Activated CD4-positive, alpha-beta T cell treated with anti-CD3 and anti-CD28 coated beads for 24 hours (primary cell): ENCODE results near the gene PRSS56.

Source experiments
- DNase-seq, 2 donors: peaks; one replicate each; pipeline ENCODE4 v3.0.0-alpha.2; 2020; ENCODE audit warnings: low read depth in 2 of 2

Gene PRSS56

GRCh38 chr2:232502511-232502910, 17.7 kb upstream of the PRSS56 start:
- DNase-seq = no peak

- DNase-seq = peak in 1 of 2 donors; percentile 34
Measured at GRCh38 chr2:232502911-232503808, 17.0 kb upstream of the PRSS56 start.

GRCh38 chr2:232503809-232504323, 16.3 kb upstream of the PRSS56 start:
- no peak for DNase-seq

GRCh38 chr2:232504438-232504837, 15.8 kb upstream of the PRSS56 start:
- no peak for DNase-seq

GRCh38 chr2:232505856-232506255, 14.3 kb upstream of the PRSS56 start:
- no peak for DNase-seq

GRCh38 chr2:232506709-232507108, 13.5 kb upstream of the PRSS56 start:
- no peak for DNase-seq

GRCh38 chr2:232508251-232508650, 11.9 kb upstream of the PRSS56 start:
- no peak for DNase-seq

GRCh38 chr2:232511336-232511890, 8.8 kb upstream of the PRSS56 start:
- no peak for DNase-seq

- DNase-seq = no peak
Measured at GRCh38 chr2:232512602-232513001, 7.6 kb upstream of the PRSS56 start.

- no peak for DNase-seq
Measured at GRCh38 chr2:232513353-232513752, 6.8 kb upstream of the PRSS56 start.

GRCh38 chr2:232515639-232516038, 4.5 kb upstream of the PRSS56 start:
- no peak for DNase-seq

GRCh38 chr2:232516551-232516950, 3.6 kb upstream of the PRSS56 start:
- no peak for DNase-seq

GRCh38 chr2:232518844-232519243, 1.3 kb upstream of the PRSS56 start:
- no peak for DNase-seq

- DNase-seq = no peak
Measured at GRCh38 chr2:232520489-232520888, 301 bp downstream of the PRSS56 start.

GRCh38 chr2:232521098-232521497, 910 bp downstream of the PRSS56 start:
- no peak for DNase-seq

GRCh38 chr2:232521959-232522622, 1.9 kb downstream of the PRSS56 start:
- peak; percentile 56 to 58 for DNase-seq

- no peak for DNase-seq
Measured at GRCh38 chr2:232522623-232523401, 2.6 kb downstream of the PRSS56 start.

GRCh38 chr2:232523402-232523681, 3.2 kb downstream of the PRSS56 start:
- DNase-seq = no peak

- peak in 1 of 2 donors; percentile 35 for DNase-seq
Measured at GRCh38 chr2:232523682-232524597, 3.8 kb downstream of the PRSS56 start.

GRCh38 chr2:232524771-232525170, 4.6 kb downstream of the PRSS56 start:
- DNase-seq = no peak

GRCh38 chr2:232525199-232525598, 5.0 kb downstream of the PRSS56 start:
- no peak for DNase-seq
